ENCODE results near the gene C16orf78.

The C16orf78 gene

GRCh38 chr16:49341706-49342105 lies 31.9 kb upstream of the C16orf78 start:
- no peak for ATAC-seq
- TF ChIP-seq, protein P1, sequence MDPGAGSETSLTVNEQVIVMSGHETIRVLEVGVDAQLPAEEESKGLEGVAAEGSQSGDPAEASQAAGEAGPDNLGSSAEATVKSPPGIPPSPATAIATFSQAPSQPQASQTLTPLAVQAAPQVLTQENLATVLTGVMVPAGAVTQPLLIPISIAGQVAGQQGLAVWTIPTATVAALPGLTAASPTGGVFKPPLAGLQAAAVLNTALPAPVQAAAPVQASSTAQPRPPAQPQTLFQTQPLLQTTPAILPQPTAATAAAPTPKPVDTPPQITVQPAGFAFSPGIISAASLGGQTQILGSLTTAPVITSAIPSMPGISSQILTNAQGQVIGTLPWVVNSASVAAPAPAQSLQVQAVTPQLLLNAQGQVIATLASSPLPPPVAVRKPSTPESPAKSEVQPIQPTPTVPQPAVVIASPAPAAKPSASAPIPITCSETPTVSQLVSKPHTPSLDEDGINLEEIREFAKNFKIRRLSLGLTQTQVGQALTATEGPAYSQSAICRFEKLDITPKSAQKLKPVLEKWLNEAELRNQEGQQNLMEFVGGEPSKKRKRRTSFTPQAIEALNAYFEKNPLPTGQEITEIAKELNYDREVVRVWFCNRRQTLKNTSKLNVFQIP (CRISPR knock-in tag; IDR thresholded peaks at IDR 0.05; ENCODE audit: borderline replicate concordance, low read depth): no peak
- TF ChIP-seq ISL1 (CRISPR knock-in tag; IDR thresholded peaks at IDR 0.05) (no peak), CREB5 (CRISPR knock-in tag; IDR thresholded peaks at IDR 0.05; ENCODE audit: low read depth) (no peak), PPARA (CRISPR knock-in tag; IDR thresholded peaks at IDR 0.05; ENCODE audit: borderline replicate concordance) (no peak)
- TF ChIP-seq, protein P2, sequence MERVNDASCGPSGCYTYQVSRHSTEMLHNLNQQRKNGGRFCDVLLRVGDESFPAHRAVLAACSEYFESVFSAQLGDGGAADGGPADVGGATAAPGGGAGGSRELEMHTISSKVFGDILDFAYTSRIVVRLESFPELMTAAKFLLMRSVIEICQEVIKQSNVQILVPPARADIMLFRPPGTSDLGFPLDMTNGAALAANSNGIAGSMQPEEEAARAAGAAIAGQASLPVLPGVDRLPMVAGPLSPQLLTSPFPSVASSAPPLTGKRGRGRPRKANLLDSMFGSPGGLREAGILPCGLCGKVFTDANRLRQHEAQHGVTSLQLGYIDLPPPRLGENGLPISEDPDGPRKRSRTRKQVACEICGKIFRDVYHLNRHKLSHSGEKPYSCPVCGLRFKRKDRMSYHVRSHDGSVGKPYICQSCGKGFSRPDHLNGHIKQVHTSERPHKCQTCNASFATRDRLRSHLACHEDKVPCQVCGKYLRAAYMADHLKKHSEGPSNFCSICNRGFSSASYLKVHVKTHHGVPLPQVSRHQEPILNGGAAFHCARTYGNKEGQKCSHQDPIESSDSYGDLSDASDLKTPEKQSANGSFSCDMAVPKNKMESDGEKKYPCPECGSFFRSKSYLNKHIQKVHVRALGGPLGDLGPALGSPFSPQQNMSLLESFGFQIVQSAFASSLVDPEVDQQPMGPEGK (CRISPR knock-in tag; IDR thresholded peaks at IDR 0.05; ENCODE audit: borderline replicate concordance): no peak

GRCh38 chr16:49342336-49343265 lies 31.0 kb upstream of the C16orf78 start:
- no peak for ATAC-seq
- TF ChIP-seq, protein P1 (CRISPR knock-in tag; IDR thresholded peaks at IDR 0.05; ENCODE audit: borderline replicate concordance, low read depth): no peak
- no peak for TF ChIP-seq TCF4 (CRISPR knock-in tag; IDR thresholded peaks at IDR 0.05; ENCODE audit: borderline replicate concordance)
- TF ChIP-seq ZC3H10 (CRISPR knock-in tag; IDR thresholded peaks at IDR 0.05): no peak
- TF ChIP-seq CREB5 (CRISPR knock-in tag; IDR thresholded peaks at IDR 0.05; ENCODE audit: low read depth): no peak
- TF ChIP-seq TSHZ2 (CRISPR knock-in tag; IDR thresholded peaks at IDR 0.05): no peak
- TF ChIP-seq PPARA (CRISPR knock-in tag; IDR thresholded peaks at IDR 0.05; ENCODE audit: borderline replicate concordance): no peak
- no peak for TF ChIP-seq ZNF70 (CRISPR knock-in tag; IDR thresholded peaks at IDR 0.05)
- TF ChIP-seq, protein P2 (CRISPR knock-in tag; IDR thresholded peaks at IDR 0.05; ENCODE audit: borderline replicate concordance): no peak
- TF ChIP-seq ARNTL (CRISPR knock-in tag; IDR thresholded peaks at IDR 0.05; ENCODE audit: borderline replicate concordance, low read depth): no peak

DNA sequence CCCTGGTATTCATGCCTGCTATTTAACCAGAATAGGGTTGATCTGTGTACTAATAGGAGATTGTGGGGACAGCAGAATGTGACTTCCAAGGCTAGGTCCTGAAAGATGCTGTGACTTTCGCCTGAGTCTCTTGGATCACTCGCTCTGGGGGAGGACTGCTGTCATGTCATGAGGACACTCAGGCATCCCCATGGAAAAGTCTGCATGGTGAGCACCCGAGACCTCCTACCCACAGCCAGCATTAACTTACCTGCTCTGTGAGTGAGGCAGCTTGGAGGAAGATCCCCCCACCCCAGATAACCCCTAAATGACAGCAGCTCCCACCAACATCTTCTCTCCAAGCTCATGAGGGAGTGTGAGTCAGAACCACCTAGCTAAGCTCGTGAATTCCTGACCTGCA lies 30.3 kb upstream of the C16orf78 start:
- no peak for ATAC-seq
- TF ChIP-seq ZNF8 (CRISPR knock-in tag; IDR thresholded peaks at IDR 0.05) (no peak), ZNF565 (CRISPR knock-in tag; conservative IDR thresholded peaks at IDR 0.05; ENCODE audit: low read depth) (no peak), TCF4 (CRISPR knock-in tag; IDR thresholded peaks at IDR 0.05; ENCODE audit: borderline replicate concordance) (no peak), ZNF70 (CRISPR knock-in tag; IDR thresholded peaks at IDR 0.05) (no peak)
